ENCODE results near the gene TRAPPC11. TPM values are rescaled to one million over a fixed set of nuclear protein-coding genes. Genes with fewer than 3 reads are reported as not detected.

The TRAPPC11 gene
- polyA plus RNA-seq, 1 of the 3 experiments (the other 2 are of a cell fraction): 18.8 TPM

- H3K4me1 ChIP-seq (ENCODE audit: control insufficient read depth in 1 of 2, insufficient read depth in 2 of 2, low read depth in 1 of 2, low read length in 1 of 2): no peaks in the 10 kb centered on the region
- CTCF ChIA-PET: no interaction called here
- H3K4me3 ChIP-seq (ENCODE audit: low read depth in 2 of 2, low read length in 1 of 2): no peak overlapping the region
- no peak overlapping the region for H3K4me2 ChIP-seq
- H3K9me2 ChIP-seq: no peaks in the 10 kb centered on the region
- H3K36me3 ChIP-seq (replicated peaks in 1 of 2; ENCODE audit: control insufficient read depth in 1 of 2, insufficient read depth in 2 of 2, low read length in 1 of 2): no peaks in the 10 kb centered on the region
- H3K27me3 ChIP-seq (ENCODE audit: insufficient read depth): no peaks in the 10 kb centered on the region
- H3K79me2 ChIP-seq (ENCODE audit: insufficient read depth): no peaks in the 10 kb centered on the region
- 83% methylated on average over 10 of the region's 10 CpGs for WGBS (ENCODE audit: low lambda C conversion rate)
- H4K20me1 ChIP-seq (ENCODE audit: insufficient read depth): no peaks in the 10 kb centered on the region
- no peak overlapping the region for H3K9ac ChIP-seq
- POLR2A ChIA-PET: no interaction called here
- no peak for DNase-seq
- H2AFZ ChIP-seq (ENCODE audit: low read depth): no peak overlapping the region
- no peak for TF ChIP-seq NFIC (IDR thresholded peaks at IDR 0.05; ENCODE audit: borderline replicate concordance)
- TF ChIP-seq MEF2A (IDR thresholded peaks at IDR 0.05; ENCODE audit: borderline replicate concordance, low read depth): no peak
- TF ChIP-seq GABPA (IDR thresholded peaks at IDR 0.05; ENCODE audit: low read depth): no peak
- TF ChIP-seq NRF1 (IDR thresholded peaks at IDR 0.05; ENCODE audit: low read depth, low read length): no peak
- TF ChIP-seq JUND (IDR thresholded peaks at IDR 0.05): no peak
- no peak for TF ChIP-seq RCOR1 (IDR thresholded peaks at IDR 0.05; ENCODE audit: low read length)
- no peak for TF ChIP-seq ELF1 (IDR thresholded peaks at IDR 0.05)
- no peaks in the 10 kb centered on the region for H3K9me3 ChIP-seq
- H3K27ac ChIP-seq (ENCODE audit: low read depth in 2 of 2, low read length in 1 of 2): no peak overlapping the region
- no peaks in the 10 kb centered on the region for H3F3A ChIP-seq (replicated peaks; ENCODE audit: insufficient read depth)
These were observed 98.0 kb downstream of the TRAPPC11 start for GRCh38 chr4:183757060-183757459.

- no peak overlapping the region for H3K4me3 ChIP-seq (ENCODE audit: low read depth in 2 of 2, low read length in 1 of 2)
- no peak overlapping the region for H3K9ac ChIP-seq
- TF ChIP-seq RFX5 (IDR thresholded peaks at IDR 0.05; ENCODE audit: low read length) (no peak), FOXM1 (IDR thresholded peaks at IDR 0.05; ENCODE audit: low read depth) (no peak)
- TF ChIP-seq, protein P1, sequence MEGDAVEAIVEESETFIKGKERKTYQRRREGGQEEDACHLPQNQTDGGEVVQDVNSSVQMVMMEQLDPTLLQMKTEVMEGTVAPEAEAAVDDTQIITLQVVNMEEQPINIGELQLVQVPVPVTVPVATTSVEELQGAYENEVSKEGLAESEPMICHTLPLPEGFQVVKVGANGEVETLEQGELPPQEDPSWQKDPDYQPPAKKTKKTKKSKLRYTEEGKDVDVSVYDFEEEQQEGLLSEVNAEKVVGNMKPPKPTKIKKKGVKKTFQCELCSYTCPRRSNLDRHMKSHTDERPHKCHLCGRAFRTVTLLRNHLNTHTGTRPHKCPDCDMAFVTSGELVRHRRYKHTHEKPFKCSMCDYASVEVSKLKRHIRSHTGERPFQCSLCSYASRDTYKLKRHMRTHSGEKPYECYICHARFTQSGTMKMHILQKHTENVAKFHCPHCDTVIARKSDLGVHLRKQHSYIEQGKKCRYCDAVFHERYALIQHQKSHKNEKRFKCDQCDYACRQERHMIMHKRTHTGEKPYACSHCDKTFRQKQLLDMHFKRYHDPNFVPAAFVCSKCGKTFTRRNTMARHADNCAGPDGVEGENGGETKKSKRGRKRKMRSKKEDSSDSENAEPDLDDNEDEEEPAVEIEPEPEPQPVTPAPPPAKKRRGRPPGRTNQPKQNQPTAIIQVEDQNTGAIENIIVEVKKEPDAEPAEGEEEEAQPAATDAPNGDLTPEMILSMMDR (IDR thresholded peaks at IDR 0.05): peak; percentile 19; the same call in 1 of the 2 replicates
- no peaks in the 10 kb centered on the region for H3K79me2 ChIP-seq (ENCODE audit: insufficient read depth)
- no peaks in the 10 kb centered on the region for H3K27me3 ChIP-seq (ENCODE audit: insufficient read depth)
- H3F3A ChIP-seq (replicated peaks; ENCODE audit: insufficient read depth): no peaks in the 10 kb centered on the region
- no peaks in the 10 kb centered on the region for H3K36me3 ChIP-seq (replicated peaks in 1 of 2; ENCODE audit: control insufficient read depth in 1 of 2, insufficient read depth in 2 of 2, low read length in 1 of 2)
- no peak overlapping the region for H3K4me2 ChIP-seq
- H3K27ac ChIP-seq (ENCODE audit: low read depth in 2 of 2, low read length in 1 of 2): no peak overlapping the region
- POLR2A ChIA-PET: no interaction called here
- WGBS (ENCODE audit: low lambda C conversion rate): 68% methylated on average over 28 of the region's 29 CpGs
- H3K9me2 ChIP-seq: no peaks in the 10 kb centered on the region
- H3K9me3 ChIP-seq: no peaks in the 10 kb centered on the region
- CTCF ChIA-PET: interaction anchor here (0.7 kb wide), 1 partner anchor 13 kb away, joined by 3 read pairs; no protein-coding TSS in a partner anchor
- H4K20me1 ChIP-seq (ENCODE audit: insufficient read depth): no peaks in the 10 kb centered on the region
- no peak overlapping the region for H2AFZ ChIP-seq (ENCODE audit: low read depth)
- no peaks in the 10 kb centered on the region for H3K4me1 ChIP-seq (ENCODE audit: control insufficient read depth in 1 of 2, insufficient read depth in 2 of 2, low read depth in 1 of 2, low read length in 1 of 2)
- no peak for DNase-seq
These were observed 99.1 kb downstream of the TRAPPC11 start for GRCh38 chr4:183758061-183758757.
